ENCODE measurements around the gene BRD3OS.

DNA sequence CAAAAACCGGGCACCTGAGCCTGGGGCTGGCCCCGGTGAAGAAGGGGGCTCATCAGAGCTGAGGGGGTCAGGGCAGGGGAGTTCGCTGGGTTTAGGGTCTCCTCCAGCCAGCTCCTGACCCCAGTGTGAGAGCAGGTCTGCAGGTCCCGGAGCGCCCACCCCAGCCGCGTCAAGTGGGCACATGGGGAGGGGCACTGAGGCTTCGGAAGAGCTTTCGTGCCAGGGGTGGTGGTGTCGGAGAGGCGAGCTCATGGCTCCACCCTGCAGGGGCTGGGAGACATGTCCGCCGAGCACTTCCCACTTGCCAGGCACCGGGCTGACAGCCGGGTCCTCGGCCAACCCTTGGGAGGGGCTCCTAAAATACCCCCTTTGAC, 46.4 kb upstream of the BRD3OS start:
- TF ChIP-seq, protein P1, sequence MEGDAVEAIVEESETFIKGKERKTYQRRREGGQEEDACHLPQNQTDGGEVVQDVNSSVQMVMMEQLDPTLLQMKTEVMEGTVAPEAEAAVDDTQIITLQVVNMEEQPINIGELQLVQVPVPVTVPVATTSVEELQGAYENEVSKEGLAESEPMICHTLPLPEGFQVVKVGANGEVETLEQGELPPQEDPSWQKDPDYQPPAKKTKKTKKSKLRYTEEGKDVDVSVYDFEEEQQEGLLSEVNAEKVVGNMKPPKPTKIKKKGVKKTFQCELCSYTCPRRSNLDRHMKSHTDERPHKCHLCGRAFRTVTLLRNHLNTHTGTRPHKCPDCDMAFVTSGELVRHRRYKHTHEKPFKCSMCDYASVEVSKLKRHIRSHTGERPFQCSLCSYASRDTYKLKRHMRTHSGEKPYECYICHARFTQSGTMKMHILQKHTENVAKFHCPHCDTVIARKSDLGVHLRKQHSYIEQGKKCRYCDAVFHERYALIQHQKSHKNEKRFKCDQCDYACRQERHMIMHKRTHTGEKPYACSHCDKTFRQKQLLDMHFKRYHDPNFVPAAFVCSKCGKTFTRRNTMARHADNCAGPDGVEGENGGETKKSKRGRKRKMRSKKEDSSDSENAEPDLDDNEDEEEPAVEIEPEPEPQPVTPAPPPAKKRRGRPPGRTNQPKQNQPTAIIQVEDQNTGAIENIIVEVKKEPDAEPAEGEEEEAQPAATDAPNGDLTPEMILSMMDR (IDR thresholded peaks at IDR 0.05): no peak
- no peak for TF ChIP-seq POLR2A (IDR thresholded peaks at IDR 0.05)

Measured in breast epithelium (tissue), 3 donors.